HEK293 (cell line): Measurements from ENCODE around the gene PPP1R1A.

Source experiments
- CTCF ChIA-PET: fragments of 350-600 bp; formaldehyde crosslinking; extraction: SDS; loops from one replicate; lab custom pipeline; 2021; ENCODE audit warnings: antibody characterized with exemption; lab: Yijun Ruan, JAX
- POLR2A ChIA-PET: fragments of 300-600 bp; formaldehyde crosslinking; extraction: SDS; loops from one replicate; lab custom pipeline; 2020; ENCODE audit warnings: antibody characterized with exemption, inconsistent platforms; lab: Yijun Ruan, JAX
- H3K27ac ChIP-seq: fragments of 200-500 bp; sonication (Bioruptor generic); 2 replicates; pipeline ENCODE4 v1.5.1; 2014; ENCODE audit warnings: low read depth, low read length, control low read depth, inconsistent platforms; ENCODE audit errors: extremely low read depth
- H3K36me3 ChIP-seq, 2 experiments: fragments of 200-500 bp in 1 of 2; sonication (Bioruptor generic) in 1 of 2; 1 replicate in 1 of 2; 2 replicates in 1 of 2; pipeline ENCODE4 v1.5.1; 2014 to 2017; ENCODE audit warnings: inconsistent platforms in 2 of 2, low read length in 2 of 2; ENCODE audit not compliant: control insufficient read depth in 2 of 2, insufficient read depth in 1 of 2
- H3K4me1 ChIP-seq: fragments of 200-500 bp; sonication (Bioruptor generic); 2 replicates; pipeline ENCODE4 v1.5.1; 2014; ENCODE audit warnings: mild to moderate bottlenecking, low read length, inconsistent platforms; ENCODE audit not compliant: control insufficient read depth, insufficient read depth
- H3K4me3 ChIP-seq: 2 replicates; pipeline ENCODE4 v1.5.1; 2011; ENCODE audit warnings: low read depth, mild to moderate bottlenecking, control low read depth, low read length, moderate library complexity
- H3K9me3 ChIP-seq: fragments of 200-500 bp; sonication (Bioruptor generic); 2 replicates; pipeline ENCODE4 v1.5.1; 2014; ENCODE audit warnings: low read depth, low read length, inconsistent platforms; ENCODE audit not compliant: control insufficient read depth, insufficient read depth
- CTCF ChIP-seq: fragments of 450-650 bp; formaldehyde crosslinking; IDR thresholded peaks from 2 replicates; pipeline ENCODE4 v1.5.1; 2016; ENCODE audit warnings: missing biosample characterization, missing genetic modification characterization
- HOXD13 ChIP-seq: sonication (generic); formaldehyde crosslinking; IDR thresholded peaks from 2 replicates; pipeline ENCODE4 v1.8.0; 2022; ENCODE audit warnings: missing genetic modification reagents, borderline replicate concordance
- REPIN1 ChIP-seq: fragments of 450-650 bp; formaldehyde crosslinking; IDR thresholded peaks from 2 replicates; pipeline ENCODE4 v1.5.1; 2017; ENCODE audit warnings: missing biosample characterization, missing genetic modification characterization, low read depth
- REST ChIP-seq: fragments of 450-650 bp; formaldehyde crosslinking; IDR thresholded peaks from 2 replicates; pipeline ENCODE4 v1.5.1; 2016; ENCODE audit warnings: missing biosample characterization, missing genetic modification characterization
- ZIC2 ChIP-seq: fragments of 450-650 bp; formaldehyde crosslinking; IDR thresholded peaks from 2 replicates; pipeline ENCODE4 v1.5.1; 2016; ENCODE audit warnings: missing biosample characterization, missing genetic modification characterization
- ZNF148 ChIP-seq: fragments of 450-650 bp; formaldehyde crosslinking; IDR thresholded peaks from 2 replicates; pipeline ENCODE4 v1.5.0; 2017; ENCODE audit warnings: missing biosample characterization, missing genetic modification characterization, borderline replicate concordance
- ZNF18 ChIP-seq: fragments of 450-650 bp; formaldehyde crosslinking; IDR thresholded peaks from 2 replicates; pipeline ENCODE4 v1.5.1; 2016; ENCODE audit warnings: missing biosample characterization, missing genetic modification characterization
- ZNF280C ChIP-seq: fragments of 450-650 bp; formaldehyde crosslinking; IDR thresholded peaks from 2 replicates; pipeline ENCODE4 v1.5.1; 2016; ENCODE audit warnings: missing biosample characterization, missing genetic modification characterization
- ZNF354C ChIP-seq: fragments of 450-650 bp; formaldehyde crosslinking; IDR thresholded peaks from 2 replicates; pipeline ENCODE4 v1.5.1; 2016; ENCODE audit warnings: missing biosample characterization, missing genetic modification characterization, low read depth, borderline replicate concordance
- ZNF398 ChIP-seq: fragments of 450-650 bp; formaldehyde crosslinking; IDR thresholded peaks from 2 replicates; pipeline ENCODE4 v1.5.1; 2017; ENCODE audit warnings: missing biosample characterization, missing genetic modification characterization
- ZNF513 ChIP-seq: fragments of 450-650 bp; IDR thresholded peaks from 2 replicates; pipeline ENCODE4 v1.5.1; 2018; ENCODE audit warnings: missing biosample characterization, missing genetic modification characterization
- ZNF629 ChIP-seq: fragments of 450-650 bp; formaldehyde crosslinking; IDR thresholded peaks from 2 replicates; pipeline ENCODE4 v1.5.1; 2017; ENCODE audit warnings: missing biosample characterization, missing genetic modification characterization
- ZNF707 ChIP-seq: fragments of 450-650 bp; formaldehyde crosslinking; IDR thresholded peaks from 2 replicates; pipeline ENCODE4 v1.5.1; 2016; ENCODE audit warnings: missing biosample characterization, missing genetic modification characterization
- ZNF747 ChIP-seq: fragments of 450-650 bp; formaldehyde crosslinking; IDR thresholded peaks from 2 replicates; pipeline ENCODE4 v1.5.1; 2016; ENCODE audit warnings: missing biosample characterization, missing genetic modification characterization

The PPP1R1A gene

GRCh38 chr12:54571193-54572188, 17.0 kb downstream of the PPP1R1A start (continued):
- TF ChIP-seq ZNF148 (no peak), CTCF (tag by site-specific recombination) (peak; percentile 35; the same call in 1 of the 2 replicates), ZIC2 (no peak), ZNF280C (tag by site-specific recombination) (no peak), ZNF18 (no peak), ZNF747 (tag by site-specific recombination) (no peak), ZNF707 (tag by site-specific recombination) (no peak), ZNF354C (no peak), REST (peak; percentile 26; the same call in 1 of the 2 replicates), ZNF629 (tag by site-specific recombination) (no peak)

- ChIA-PET CTCF (interaction anchor here (1.3 to 4.2 kb wide), 3 partner anchors 10 to 43 kb away, joined by 5 to 32 read pairs (median 9); no protein-coding TSS in a partner anchor), POLR2A (no interaction called here)
- H3K4me1 ChIP-seq: no peaks in the 10 kb centered on the region
- no peak overlapping the region for H3K27ac ChIP-seq
- H3K9me3 ChIP-seq: no peaks in the 10 kb centered on the region
- no peak overlapping the region for H3K4me3 ChIP-seq
- H3K36me3 ChIP-seq: no peaks in the 10 kb centered on the region
- no peak for TF ChIP-seq ZNF513 (tag by site-specific recombination)
- no peak for TF ChIP-seq HOXD13 (CRISPR knock-in tag)
- TF ChIP-seq REPIN1: no peak
- TF ChIP-seq ZNF398 (tag by site-specific recombination): no peak
Measured at GRCh38 chr12:54569995-54570528, 18.4 kb downstream of the PPP1R1A start.
